ENCODE measurements around the gene DDC.

The DDC gene

DNA sequence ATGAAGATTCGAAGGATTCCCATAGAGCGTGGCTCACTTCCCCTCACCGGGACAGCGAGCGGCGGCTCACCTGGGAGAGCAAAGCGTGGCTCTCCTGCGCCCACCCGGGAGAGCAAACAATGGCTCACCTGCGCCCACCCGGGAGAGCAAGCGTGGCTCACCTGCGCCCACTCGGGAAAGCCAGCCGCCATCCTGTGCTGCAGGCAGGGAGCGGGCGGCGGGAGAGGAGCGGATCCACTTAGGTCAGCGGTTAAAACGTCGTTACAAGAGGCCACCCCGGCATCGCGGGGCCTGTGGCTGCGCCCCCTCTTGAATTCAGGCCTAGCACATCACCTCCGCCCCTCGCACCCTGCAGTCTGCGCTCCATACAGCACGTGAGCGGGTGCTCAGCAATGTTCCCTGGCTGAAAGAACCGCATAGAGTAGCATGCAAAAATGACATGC lies 114.6 kb downstream of the DDC start:
- peak; percentile 26 to 65 for DNase-seq

DNA sequence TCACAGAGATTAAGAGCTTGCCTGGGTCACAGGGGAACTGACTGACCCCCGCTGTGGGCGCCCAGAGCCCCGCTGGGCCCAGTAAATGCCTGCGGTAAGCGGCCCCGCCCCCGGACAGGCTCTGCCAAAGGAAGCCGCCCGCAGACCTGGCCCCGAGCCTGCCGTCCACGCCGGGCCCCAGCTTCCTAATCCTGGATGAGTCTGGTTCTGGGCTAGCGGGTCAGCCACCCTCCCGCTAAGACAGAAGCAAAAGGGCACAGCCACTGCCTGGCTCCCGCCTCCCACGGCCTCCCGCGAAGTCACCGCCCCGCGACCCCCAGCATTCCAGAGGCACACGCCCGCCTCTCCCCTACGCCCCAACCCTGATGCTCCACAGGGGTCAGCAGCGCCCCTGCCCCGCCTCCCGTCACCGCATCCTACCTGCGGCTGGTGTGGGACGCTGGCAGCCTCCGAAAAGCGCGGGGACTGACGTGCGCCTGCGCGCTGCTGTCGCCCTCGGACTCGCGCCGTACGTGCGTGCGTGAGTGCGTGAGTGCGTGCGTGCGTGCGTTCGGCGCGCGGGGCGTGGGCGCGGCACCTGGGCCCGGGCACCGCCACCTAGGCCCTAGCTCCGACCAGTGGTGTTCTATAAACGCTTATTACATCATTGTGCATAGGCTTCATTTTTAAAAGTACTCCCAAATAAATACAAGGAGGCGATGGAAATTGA lies 115.2 kb downstream of the DDC start, which contains the start of gene FIGNL1:
Gene FIGNL1, minus strand, starts transcription at position 470 of the 709 bp plus-strand sequence. CDS start 3,063 bp downstream, outside the sequence.
- DNase-seq, result peak; percentile 78 to 89

GRCh38 chr7:50449501-50449880 lies 115.7 kb downstream of the DDC start:
- DNase-seq, result no peak

GRCh38 chr7:50448823-50449222 lies 116.4 kb downstream of the DDC start:
- no peak for DNase-seq

DNA sequence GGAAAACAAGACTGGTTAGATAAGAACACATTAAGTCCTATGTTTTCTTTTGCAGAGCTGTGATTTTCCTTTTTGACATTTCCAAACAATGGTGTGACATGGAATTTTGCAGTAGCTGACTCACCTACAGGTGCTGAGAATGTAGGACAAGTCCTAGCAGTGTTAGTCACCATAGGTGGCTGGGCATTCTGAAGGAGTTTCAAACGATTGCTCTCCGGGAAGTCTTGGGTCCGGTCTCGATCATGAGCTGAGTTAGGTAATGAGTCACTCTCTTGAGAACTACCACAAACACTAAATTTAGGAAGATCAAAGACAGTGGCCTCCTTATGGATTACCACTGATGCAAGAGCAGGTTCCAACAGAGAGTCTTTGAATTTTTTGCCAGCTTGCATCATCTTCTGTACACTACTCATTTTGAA lies 118.7 kb downstream of the DDC start:
- no peak for DNase-seq

DNA sequence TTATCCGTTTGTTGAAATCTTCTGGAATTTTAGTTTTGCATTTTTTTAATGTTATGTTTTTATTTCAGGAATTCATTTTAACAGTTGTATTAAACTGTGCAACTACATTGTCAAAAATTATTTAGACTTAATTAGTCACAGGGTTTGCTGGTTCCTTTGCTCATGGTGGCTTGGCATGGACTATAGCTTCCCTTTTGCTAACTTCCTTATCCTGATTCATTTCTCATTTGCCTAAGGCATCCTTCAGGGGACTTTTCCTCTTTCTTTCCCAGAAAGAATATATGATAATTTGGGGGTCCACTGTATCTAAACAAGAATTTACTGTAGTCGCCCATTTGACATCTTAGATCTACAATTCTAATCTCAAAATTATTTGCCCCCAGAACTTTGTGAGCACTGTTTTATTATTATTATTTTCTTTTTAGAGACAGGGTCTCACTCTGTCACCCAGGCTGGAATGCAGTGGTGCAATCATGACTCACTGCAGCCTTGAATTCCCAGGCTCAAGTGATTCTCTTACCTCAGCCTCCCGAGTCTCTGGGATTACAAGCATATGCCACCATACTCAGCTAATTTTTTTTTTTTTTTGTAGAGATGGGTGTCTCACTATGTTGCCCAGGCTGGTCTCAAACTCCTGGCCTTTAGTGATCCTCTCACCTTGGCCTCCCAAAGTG lies 128.9 kb downstream of the DDC start:
- DNase-seq, result no peak

DNA sequence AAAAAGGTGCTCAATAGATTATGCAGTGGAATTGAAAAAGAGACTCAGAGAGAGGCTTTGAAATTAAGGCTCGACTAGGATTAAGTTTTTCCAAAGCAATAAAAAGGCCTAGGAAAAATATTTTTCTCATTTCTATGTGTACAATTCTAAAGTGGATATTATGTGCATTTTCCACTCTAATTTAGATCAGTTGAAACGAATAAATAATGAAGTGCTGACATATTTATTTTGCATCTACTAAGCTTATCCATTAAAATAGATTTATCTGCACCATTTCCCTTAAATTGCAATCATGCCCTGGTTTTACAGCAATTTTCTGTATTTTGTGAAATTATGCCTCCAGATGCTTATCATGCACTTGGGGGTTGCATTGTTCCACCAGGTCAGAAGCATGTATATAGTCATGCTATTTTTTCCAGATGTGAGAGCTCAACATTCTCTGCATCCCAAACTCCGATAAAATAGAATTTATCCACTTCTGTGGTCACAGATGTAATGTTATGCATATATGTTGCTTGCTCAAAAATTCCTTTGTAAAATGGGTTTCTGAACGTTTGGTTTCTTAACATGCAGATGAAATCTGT lies 133.4 kb downstream of the DDC start:
- no peak for DNase-seq

GRCh38 chr7:50431316-50431715 lies 133.9 kb downstream of the DDC start:
- no peak for DNase-seq

GRCh38 chr7:50428911-50429310 lies 136.3 kb downstream of the DDC start:
- no peak for DNase-seq

- DNase-seq, result no peak
Observed at GRCh38 chr7:50427518-50427917, 137.7 kb downstream of the DDC start.

DNA sequence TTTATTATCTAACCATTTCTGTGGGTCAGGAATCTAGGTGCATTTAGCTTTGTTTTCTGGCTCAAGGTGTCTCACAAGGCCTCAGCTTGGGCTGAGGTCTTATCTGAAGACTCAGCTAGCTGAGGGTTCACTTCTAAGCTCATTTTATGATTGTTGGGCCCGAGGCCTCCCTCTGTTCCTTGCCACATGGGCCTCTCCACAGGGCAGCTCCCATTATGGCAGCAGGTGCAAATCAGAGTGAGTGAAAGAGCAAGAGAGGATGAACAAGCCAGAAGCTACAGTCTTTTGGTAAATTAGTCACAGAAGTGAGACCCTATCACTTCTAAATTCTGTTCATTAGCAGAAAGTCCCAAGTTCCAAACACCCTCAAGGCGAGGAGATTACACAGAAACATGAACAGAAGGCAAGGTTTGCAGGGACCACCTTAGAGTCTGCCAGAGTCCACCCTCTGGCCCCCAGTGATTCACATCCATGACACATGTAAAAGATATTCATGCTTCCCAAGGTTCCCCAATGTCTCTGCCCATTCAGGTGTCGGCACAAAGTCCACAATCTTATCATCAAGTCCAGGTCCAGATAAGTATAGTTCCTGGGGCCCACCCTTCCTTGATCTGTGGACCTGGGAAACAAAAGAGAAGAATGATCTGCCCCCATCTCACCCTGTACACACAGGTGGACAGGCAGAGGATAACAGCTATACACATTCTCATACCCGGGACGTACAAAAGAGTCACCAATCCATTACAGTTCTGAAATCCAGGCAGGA lies 138.7 kb downstream of the DDC start:
- no peak for DNase-seq

DNA sequence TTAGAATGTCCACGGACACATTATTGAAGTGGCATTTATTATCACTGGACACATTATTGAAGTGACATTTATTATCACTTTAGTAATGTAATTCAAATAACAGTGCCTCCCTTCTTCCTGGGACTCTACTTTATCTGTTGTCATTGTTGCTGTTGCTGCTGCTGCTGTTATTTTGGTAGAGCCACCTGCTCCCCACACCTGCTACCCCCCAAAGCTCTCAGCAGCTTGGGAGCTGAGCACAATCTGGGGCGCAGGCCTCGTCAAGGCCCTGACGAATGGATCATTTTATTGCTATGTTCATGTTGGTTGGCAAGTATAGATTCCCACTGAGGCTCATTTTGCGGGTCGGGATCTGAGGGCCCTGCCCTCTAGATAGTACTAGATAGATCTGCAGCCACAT lies 139.9 kb downstream of the DDC start:
- DNase-seq, result no peak

GRCh38 chr7:50423860-50424259 lies 141.3 kb downstream of the DDC start:
- DNase-seq, result no peak

DNA sequence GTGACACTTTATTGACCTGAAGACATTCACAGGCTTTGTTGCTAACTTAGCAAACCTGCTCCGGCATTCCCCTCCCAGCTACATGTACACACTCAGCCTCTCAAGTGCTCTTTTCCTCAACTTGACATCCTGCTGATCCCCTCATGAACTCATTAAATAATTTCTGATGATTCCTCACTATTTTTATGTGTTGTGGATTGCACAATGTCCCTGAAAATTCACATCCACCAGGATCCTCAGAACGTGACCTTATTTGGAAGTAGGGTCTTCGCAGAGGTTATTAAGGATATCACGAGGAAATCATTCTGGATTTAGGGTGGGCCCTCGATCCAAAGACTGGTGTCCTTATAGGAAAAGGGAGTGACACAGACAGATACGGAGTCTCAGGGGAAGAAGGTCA lies 142.3 kb downstream of the DDC start:
- DNase-seq, result no peak

DNA sequence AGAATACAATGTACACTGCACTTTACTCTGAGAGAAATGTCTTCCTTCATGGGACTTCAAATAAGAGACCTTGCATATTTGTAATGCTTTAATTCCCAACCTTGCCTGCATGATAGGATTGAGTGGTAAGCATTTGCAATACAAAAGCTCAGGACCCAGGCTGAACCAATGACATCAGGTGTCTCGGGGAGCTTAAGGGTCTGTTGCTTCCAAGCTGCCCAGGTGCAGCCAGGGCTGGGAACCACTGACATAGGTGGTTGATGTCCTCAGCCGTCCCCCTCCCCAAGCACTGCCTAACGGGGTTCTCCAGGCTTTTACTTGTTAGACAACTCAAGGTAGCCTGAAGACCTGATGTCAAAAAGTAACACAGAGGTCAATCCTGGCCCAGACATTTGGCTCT lies 144.2 kb downstream of the DDC start:
- DNase-seq, result no peak

GRCh38 chr7:50418526-50419290 lies 146.5 kb downstream of the DDC start:
- DNase-seq, result no peak

DNA sequence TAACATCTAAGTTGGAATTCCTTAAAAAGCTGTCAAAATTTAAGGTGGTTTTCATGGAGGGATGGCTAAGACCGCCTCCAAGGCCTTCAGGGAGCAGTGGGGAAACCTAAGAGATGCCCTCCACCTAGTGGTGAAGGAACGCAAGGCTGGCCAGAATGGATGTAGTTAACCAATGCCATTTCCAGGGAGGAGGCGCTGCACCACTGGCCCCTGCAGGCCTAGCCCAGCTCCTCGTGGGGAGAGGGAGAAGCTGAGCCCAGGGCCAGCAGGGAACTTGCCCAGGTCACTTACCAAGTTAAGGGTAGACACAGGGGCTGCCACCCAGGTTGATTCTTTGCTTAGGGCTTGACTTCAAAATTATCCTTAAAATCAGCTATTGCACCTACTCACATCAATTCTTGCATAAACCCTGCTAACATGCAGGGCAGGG lies 147.1 kb downstream of the DDC start:
- peak; percentile 78 to 84 for DNase-seq

- DNase-seq, result no peak
Observed at GRCh38 chr7:50416527-50417182, 148.6 kb downstream of the DDC start.

DNA sequence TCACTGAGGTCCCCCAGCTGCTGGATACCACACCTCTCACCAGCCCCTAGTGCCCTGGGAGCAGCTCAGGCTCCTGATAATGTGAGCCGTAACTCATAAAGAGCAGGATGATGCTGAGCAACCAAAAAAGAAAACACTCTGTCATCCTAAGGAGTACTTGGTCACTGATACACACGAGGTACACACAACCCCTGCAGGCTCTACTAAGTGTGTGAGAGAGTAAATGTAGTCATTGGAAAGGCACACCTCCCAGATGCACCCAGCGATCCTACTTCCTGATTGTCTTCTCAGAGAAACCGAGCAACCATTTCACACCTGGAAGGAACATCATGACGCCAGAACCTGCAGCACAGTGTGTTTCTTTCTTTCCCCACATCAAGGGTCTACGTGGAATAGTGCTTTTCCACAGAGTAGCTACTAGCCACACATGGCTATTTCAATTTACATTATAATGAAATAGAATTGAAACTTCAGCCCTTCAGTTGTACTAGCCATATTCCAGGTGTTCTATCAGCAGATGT lies 149.3 kb downstream of the DDC start:
- DNase-seq, result no peak

- DNase-seq, result no peak
Observed at GRCh38 chr7:50413561-50413960, 151.6 kb downstream of the DDC start.

- no peak for DNase-seq
Observed at GRCh38 chr7:50412973-50413372, 152.2 kb downstream of the DDC start.

DNA sequence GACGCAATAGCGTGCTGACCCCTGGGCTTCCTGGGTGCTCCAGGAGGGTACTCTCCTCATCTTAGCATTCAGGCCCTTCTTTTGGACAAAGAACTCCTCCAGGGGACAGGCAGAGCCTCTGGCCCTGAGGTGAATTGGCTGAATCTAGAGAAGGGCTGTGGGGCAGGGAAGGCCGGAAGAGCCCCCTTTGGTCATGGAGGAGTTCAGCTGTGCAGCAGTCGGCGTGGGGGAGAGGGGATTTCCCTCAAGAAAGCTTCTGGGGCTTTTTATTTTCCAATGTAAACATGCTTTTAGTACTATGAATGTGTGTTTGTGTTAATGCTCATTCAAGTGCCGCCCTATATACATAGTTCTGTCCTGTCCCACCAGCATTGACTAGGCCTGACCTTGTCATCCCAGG lies 153.9 kb downstream of the DDC start:
- no peak for DNase-seq

All from SHP77 (cell line).